ENCODE data around the gene CARF.

DNA sequence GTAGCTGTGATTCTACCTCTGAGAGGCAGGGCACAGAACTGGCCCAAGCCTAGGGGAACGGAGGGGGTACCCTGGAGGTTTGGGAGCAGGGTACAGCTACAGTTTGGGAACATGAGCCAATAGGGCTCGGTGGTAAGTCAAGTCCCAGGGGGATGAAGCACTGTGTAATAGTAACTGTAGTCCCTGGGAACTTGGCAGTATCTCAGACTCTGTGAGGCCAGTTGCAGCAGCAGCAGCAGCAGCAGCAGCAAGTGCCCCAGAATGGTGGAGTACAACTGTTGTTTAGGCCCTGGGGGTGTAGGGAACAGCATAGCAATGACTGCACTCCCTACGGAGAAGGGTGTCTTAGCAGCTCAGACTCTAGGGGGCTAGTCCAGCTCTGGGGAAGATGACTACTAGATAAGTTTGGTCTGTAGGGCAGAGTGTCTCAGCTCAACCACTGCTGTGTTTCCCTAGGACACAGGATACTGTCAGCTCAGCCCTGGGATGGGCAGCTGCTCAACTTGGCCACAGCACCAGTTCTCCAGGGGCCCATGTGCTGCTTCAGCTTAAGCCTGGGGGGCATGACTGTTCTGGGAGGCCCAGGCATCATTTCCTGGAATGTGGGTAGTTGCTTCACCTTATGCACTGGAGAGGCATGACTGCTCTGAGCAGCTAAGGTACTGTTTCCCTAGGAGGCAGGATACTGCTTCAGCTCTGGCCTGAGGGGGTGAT lies 20.5 kb downstream of the CARF start:
- TF ChIP-seq MAX (IDR thresholded peaks at IDR 0.05) (no peak), CREB1 (IDR thresholded peaks at IDR 0.05; ENCODE audit: low read depth) (no peak), EGR1 (IDR thresholded peaks at IDR 0.05) (no peak)
